Astrocyte of the spinal cord (primary cell): ENCODE data around the gene NPR3.
A peak's percentile ranks its signal among the peaks of the same experiment; 100 is the strongest.

Experiments used
- DNase-seq: peaks from one replicate; pipeline ENCODE4 v3.0.0; 2011; ENCODE audit warnings: low read depth, low spot score
- H3K4me3 ChIP-seq: 2 replicates; pipeline ENCODE4 v1.5.1; 2011; ENCODE audit warnings: low read depth, mild to moderate bottlenecking, low read length, moderate library complexity
- in situ Hi-C: cut with HindIII; loops from 2 replicates; pipeline ENCODE4 v1.10.0; 2017; ENCODE audit warnings: low sequenced_read_pairs
- TF ChIP-seq, protein P1 (sequence below): IDR thresholded peaks from 2 replicates; pipeline ENCODE4 v1.5.1; 2012; ENCODE audit warnings: low read depth, mild to moderate bottlenecking, low read length, inconsistent platforms

NPR3 gene

GRCh38 chr5:32752411-32752810 is 41.3 kb downstream of the NPR3 start:
- TF ChIP-seq, protein P1, sequence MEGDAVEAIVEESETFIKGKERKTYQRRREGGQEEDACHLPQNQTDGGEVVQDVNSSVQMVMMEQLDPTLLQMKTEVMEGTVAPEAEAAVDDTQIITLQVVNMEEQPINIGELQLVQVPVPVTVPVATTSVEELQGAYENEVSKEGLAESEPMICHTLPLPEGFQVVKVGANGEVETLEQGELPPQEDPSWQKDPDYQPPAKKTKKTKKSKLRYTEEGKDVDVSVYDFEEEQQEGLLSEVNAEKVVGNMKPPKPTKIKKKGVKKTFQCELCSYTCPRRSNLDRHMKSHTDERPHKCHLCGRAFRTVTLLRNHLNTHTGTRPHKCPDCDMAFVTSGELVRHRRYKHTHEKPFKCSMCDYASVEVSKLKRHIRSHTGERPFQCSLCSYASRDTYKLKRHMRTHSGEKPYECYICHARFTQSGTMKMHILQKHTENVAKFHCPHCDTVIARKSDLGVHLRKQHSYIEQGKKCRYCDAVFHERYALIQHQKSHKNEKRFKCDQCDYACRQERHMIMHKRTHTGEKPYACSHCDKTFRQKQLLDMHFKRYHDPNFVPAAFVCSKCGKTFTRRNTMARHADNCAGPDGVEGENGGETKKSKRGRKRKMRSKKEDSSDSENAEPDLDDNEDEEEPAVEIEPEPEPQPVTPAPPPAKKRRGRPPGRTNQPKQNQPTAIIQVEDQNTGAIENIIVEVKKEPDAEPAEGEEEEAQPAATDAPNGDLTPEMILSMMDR, result no peak
- no peak for DNase-seq
- no peak overlapping the region for H3K4me3 ChIP-seq
- in situ Hi-C loops, result no loop called here

DNA sequence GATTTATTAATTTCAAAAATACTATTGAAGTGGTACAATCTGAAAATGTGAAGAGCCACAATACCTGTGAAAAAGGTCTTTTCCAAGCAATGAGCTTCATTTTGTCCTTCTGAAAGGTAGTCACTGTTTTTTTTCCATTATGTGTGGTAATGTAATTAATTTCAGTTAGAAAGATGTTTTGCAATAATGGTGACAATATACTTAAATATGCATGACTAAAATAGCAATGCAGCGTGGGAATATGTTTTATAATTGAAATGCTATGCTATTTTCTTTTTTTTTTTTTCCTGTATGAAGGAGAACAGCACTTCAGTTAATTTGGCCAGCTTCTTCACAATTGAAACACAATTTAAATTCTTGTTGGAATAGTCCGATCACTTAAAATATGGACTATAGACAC is 41.9 kb downstream of the NPR3 start:
- H3K4me3 ChIP-seq, result no peak overlapping the region
- TF ChIP-seq, protein P1, result no peak
- DNase-seq, result no peak
- in situ Hi-C loops, result no loop called here

- TF ChIP-seq, protein P1, result no peak
- in situ Hi-C loops, result no loop called here
- DNase-seq, result no peak
- no peak overlapping the region for H3K4me3 ChIP-seq
Measured at GRCh38 chr5:32753765-32754164, 42.6 kb downstream of the NPR3 start.

DNA sequence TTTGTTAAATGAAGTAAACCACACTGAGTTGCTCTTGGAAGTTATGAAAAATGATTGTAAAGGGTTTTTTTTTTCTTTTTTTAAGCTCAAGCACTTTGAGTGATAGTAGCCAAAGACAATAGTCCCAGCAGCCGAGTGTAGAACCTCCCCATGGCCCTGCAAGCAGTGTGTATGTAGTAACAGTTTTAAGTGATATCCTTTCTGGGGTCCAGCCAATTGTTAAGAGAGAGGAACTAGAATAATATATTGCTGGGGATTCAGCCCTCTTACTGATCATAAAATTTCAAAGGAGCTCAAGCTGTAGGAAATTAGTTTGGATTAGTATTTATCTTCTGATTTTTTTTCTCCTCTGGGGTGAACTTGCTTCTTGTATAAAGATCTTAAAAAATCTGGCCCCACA is 43.2 kb downstream of the NPR3 start:
- no peak for DNase-seq
- in situ Hi-C loops, result no loop called here
- no peak overlapping the region for H3K4me3 ChIP-seq
- TF ChIP-seq, protein P1, result no peak

- peak; percentile 86 for DNase-seq
- TF ChIP-seq, protein P1, result no peak
- in situ Hi-C loops, result no loop called here
- H3K4me3 ChIP-seq, result peak overlapping the region; percentile 4
Measured at GRCh38 chr5:32760091-32760509, 49.0 kb downstream of the NPR3 start.

- in situ Hi-C loops, result no loop called here
Measured at GRCh38 chr5:32765266-32765665, 54.1 kb downstream of the NPR3 start.

More at GRCh38 chr5:32765266-32765665, 54.1 kb downstream of the NPR3 start:
- no peak overlapping the region for H3K4me3 ChIP-seq
- no peak for DNase-seq
- TF ChIP-seq, protein P1, result no peak
